Brain microvascular endothelial cell (primary cell): ENCODE results near the gene MAGI1.
"Not testable (repeated sequence)": the region's sequence is repeated elsewhere in the genome, so short reads cannot be mapped to it uniquely, and the experiment has no call there.

Source experiments
- DNase-seq: peaks from one replicate; pipeline ENCODE4 v3.0.0-alpha.2; 2020
- H3K27ac ChIP-seq: fragments of 250-450 bp; sonication (Bioruptor Pico); 2 replicates; pipeline ENCODE4 v1.5.1; 2020; ENCODE audit warnings: mild to moderate bottlenecking, moderate library complexity
- H3K27me3 ChIP-seq: fragments of 250-450 bp; sonication (Bioruptor Pico); replicated peaks from 2 replicates; pipeline ENCODE4 v1.5.1; 2020; ENCODE audit warnings: mild to moderate bottlenecking
- H3K36me3 ChIP-seq: fragments of 250-450 bp; sonication (Bioruptor Pico); replicated peaks from 2 replicates; pipeline ENCODE4 v1.5.1; 2020; ENCODE audit warnings: mild to moderate bottlenecking
- H3K4me3 ChIP-seq: 2 replicates; pipeline ENCODE4 v1.5.1; 2011; ENCODE audit warnings: low read depth, mild to moderate bottlenecking, control low read depth, low read length, moderate library complexity
- in situ Hi-C: cut with HindIII; loops from 2 replicates; pipeline ENCODE4 v1.10.0; 2017; ENCODE audit warnings: low sequenced_read_pairs, low pct_ligation_motif_present
- TF ChIP-seq, protein P1 (sequence below): IDR thresholded peaks from 2 replicates; pipeline ENCODE4 v1.5.1; 2011; ENCODE audit warnings: low read depth, mild to moderate bottlenecking, moderate library complexity, low read length, control low read depth, inconsistent platforms; ENCODE audit errors: missing control alignments

Gene MAGI1

GRCh38 chr3:65723011-65723410, 315.7 kb downstream of the MAGI1 start:
- TF ChIP-seq, protein P1, sequence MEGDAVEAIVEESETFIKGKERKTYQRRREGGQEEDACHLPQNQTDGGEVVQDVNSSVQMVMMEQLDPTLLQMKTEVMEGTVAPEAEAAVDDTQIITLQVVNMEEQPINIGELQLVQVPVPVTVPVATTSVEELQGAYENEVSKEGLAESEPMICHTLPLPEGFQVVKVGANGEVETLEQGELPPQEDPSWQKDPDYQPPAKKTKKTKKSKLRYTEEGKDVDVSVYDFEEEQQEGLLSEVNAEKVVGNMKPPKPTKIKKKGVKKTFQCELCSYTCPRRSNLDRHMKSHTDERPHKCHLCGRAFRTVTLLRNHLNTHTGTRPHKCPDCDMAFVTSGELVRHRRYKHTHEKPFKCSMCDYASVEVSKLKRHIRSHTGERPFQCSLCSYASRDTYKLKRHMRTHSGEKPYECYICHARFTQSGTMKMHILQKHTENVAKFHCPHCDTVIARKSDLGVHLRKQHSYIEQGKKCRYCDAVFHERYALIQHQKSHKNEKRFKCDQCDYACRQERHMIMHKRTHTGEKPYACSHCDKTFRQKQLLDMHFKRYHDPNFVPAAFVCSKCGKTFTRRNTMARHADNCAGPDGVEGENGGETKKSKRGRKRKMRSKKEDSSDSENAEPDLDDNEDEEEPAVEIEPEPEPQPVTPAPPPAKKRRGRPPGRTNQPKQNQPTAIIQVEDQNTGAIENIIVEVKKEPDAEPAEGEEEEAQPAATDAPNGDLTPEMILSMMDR = no peak
- H3K27ac ChIP-seq = no peak overlapping the region
- DNase-seq = no peak
- in situ Hi-C loops = no loop called here
- no peaks in the 10 kb centered on the region for H3K36me3 ChIP-seq
- no peak overlapping the region for H3K4me3 ChIP-seq
- no peaks in the 10 kb centered on the region for H3K27me3 ChIP-seq

GRCh38 chr3:65720989-65721737, 317.6 kb downstream of the MAGI1 start:
- no peak overlapping the region for H3K4me3 ChIP-seq
- DNase-seq = no peak
- H3K36me3 ChIP-seq = no peaks in the 10 kb centered on the region
- no peaks in the 10 kb centered on the region for H3K27me3 ChIP-seq
- in situ Hi-C loops = no loop called here
- TF ChIP-seq, protein P1 = no peak
- H3K27ac ChIP-seq = no peak overlapping the region

DNA sequence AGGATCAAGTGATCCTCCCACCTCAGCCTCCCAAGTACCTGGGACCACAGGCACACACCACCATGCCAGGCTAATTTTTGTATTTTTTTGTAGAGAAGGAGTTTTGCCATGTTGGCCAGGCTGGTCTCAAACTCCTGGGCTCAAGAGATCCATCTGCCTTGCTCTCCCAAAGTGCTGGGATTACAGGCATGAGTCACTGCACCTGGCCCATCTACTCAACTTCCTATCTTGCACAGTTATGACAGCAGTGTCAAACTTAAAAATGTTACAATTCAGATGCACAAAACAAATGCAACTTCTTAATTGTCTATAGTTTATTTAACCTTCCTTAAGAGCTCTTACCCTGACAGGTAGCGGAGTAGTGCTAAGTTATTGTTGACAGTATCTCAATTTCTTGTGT, 319.1 kb downstream of the MAGI1 start:
- H3K36me3 ChIP-seq, H3K27ac ChIP-seq, H3K4me3 ChIP-seq, in situ Hi-C loops, H3K27me3 ChIP-seq, DNase-seq: not testable (repeated sequence)

- TF ChIP-seq, protein P1 = no peak
- no peak overlapping the region for H3K4me3 ChIP-seq
- in situ Hi-C loops = no loop called here
- no peak for DNase-seq
- no peaks in the 10 kb centered on the region for H3K27me3 ChIP-seq
- H3K36me3 ChIP-seq = no peaks in the 10 kb centered on the region
- no peak overlapping the region for H3K27ac ChIP-seq
Observed at GRCh38 chr3:65717676-65718346, 320.9 kb downstream of the MAGI1 start.

DNA sequence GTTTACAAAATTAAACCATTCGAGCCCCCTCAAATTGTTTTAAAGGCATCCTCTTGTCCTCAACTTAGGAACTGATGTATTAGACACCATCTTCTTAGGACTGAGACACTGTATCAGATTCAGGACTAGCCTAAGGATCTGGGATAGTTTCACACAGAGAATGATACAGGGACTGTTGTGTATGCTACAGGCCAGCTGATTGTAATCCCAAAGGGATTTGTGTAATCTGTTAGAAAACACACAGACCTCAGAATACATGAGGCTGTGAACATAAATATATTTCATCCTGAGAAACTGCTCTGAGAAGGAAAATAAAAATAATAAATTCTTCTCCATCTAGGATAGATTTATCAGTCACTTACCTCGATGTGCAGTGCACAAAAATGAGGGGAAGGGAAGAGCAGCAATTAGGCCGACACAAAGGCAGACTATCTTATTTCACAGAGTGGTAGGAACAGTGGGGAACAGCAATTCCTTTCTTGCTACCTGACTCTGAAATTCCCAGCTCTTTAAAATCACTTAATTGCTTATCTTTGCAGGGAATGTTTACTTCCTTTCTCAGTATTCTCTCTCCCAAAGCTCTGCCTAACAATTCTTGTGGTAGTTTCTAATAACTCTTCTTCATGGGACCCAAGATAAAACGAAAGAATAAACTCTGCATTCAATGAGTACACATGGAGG, 322.5 kb downstream of the MAGI1 start:
- no peak for DNase-seq
- Histone ChIP-seq H3K36me3 (no peaks in the 10 kb centered on the region), H3K4me3 (no peak overlapping the region), H3K27me3 (no peaks in the 10 kb centered on the region), H3K27ac (no peak overlapping the region)
- TF ChIP-seq, protein P1 = no peak
- in situ Hi-C loops = no loop called here

DNA sequence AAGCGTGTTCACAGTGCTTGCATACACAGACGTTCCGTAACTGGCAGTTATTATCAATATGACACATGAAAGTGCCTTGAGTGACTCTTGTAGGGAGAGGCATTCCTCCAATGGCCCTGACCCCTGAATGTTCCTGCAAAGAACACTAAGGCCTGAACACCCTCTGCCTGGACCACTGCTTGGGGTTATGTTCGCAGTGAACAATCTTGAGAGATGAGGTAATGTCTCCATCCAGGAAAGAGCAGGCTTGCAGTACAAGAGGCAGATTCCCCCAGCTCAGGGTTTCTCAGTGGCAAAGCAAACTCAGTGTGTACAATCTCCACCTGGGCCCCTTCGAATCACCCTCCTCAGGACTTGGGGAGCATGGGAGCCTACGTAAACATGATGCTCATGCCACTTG, 324.6 kb downstream of the MAGI1 start:
- no peaks in the 10 kb centered on the region for H3K27me3 ChIP-seq
- no peaks in the 10 kb centered on the region for H3K36me3 ChIP-seq
- peak overlapping the region; percentile 59 for H3K27ac ChIP-seq
- H3K4me3 ChIP-seq = no peak overlapping the region
- DNase-seq = peak; percentile 91
- TF ChIP-seq, protein P1 = no peak
- in situ Hi-C loops = no loop called here
